PC-3 (cell line): ENCODE data around the gene NPAS2. TPM values are rescaled to one million over a fixed set of nuclear protein-coding genes. Genes with fewer than 3 reads are reported as not detected.

Experiments
- ATAC-seq: fragments of 200-7000 bp; cut with Tn5 transposase; 2 replicates; pipeline ENCODE4 v1.9.1; 2020; ENCODE audit warnings: mild to moderate bottlenecking, moderate library complexity
- BruUV-seq: library from RNA; stranded (reverse); fragments of 400-500 nt; replicated peaks from 2 replicates; lab custom pipeline; 2021; lab: Mats Ljungman, UMichigan
- CTCF ChIA-PET: fragments of 300-600 bp; sonication (Branson Sonifier 250); formaldehyde crosslinking; loops from one replicate; lab custom pipeline; 2022; ENCODE audit warnings: antibody characterized with exemption; lab: Charles Lee
- POLR2A ChIA-PET: fragments of 300-600 bp; sonication (Branson Sonifier 250); formaldehyde crosslinking; loops from one replicate; lab custom pipeline; 2022; ENCODE audit warnings: antibody characterized with exemption; ENCODE audit not compliant: unreplicated experiment; lab: Charles Lee
- DNase-seq: peaks from one replicate; pipeline ENCODE4 v3.0.0-alpha.2; 2015
- H2AFZ ChIP-seq: fragments of 300-600 bp; sonication (generic); 2 replicates; pipeline ENCODE4 v1.6.0; 2016; ENCODE audit warnings: antibody characterized with exemption, low read length
- H3F3A ChIP-seq: fragments of 300-600 bp; sonication (generic); one replicate; pipeline ENCODE4 v1.6.0; 2017; ENCODE audit warnings: antibody characterized with exemption, low read length, control low read depth, mild to moderate bottlenecking; ENCODE audit not compliant: unreplicated experiment
- H3K27ac ChIP-seq: fragments of 300-600 bp; sonication (generic); 2 replicates; pipeline ENCODE4 v1.5.1; 2016; ENCODE audit warnings: mild to moderate bottlenecking, low read length
- H3K27me3 ChIP-seq: fragments of 300-600 bp; sonication (generic); 2 replicates; pipeline ENCODE4 v1.6.1; 2016; ENCODE audit warnings: low read length, mixed read lengths
- H3K36me3 ChIP-seq: fragments of 300-600 bp; sonication (generic); 2 replicates; pipeline ENCODE4 v1.6.1; 2016; ENCODE audit warnings: low read depth, mixed run types, low read length, mixed read lengths
- H3K4me1 ChIP-seq: fragments of 300-600 bp; sonication (generic); 2 replicates; pipeline ENCODE4 v1.5.1; 2016; ENCODE audit warnings: low read length; ENCODE audit not compliant: insufficient read depth
- H3K4me2 ChIP-seq: fragments of 300-600 bp; sonication (generic); 2 replicates; pipeline ENCODE4 v1.6.0; 2016; ENCODE audit warnings: low read length
- H3K4me3 ChIP-seq: fragments of 300-600 bp; sonication (generic); 2 replicates; pipeline ENCODE4 v1.5.1; 2016; ENCODE audit warnings: mild to moderate bottlenecking, low read length, mixed read lengths
- H3K79me2 ChIP-seq: fragments of 300-600 bp; sonication (generic); 2 replicates; pipeline ENCODE4 v1.6.1; 2017; ENCODE audit warnings: low read length, mixed read lengths
- H3K9ac ChIP-seq: fragments of 300-600 bp; sonication (generic); 2 replicates; pipeline ENCODE4 v1.6.0; 2016; ENCODE audit warnings: mild to moderate bottlenecking, low read length
- H3K9me2 ChIP-seq: fragments of 300-600 bp; sonication (generic); replicated peaks from 2 replicates; pipeline ENCODE4 v1.6.1; 2016; ENCODE audit warnings: mixed run types, low read length, mixed read lengths
- H3K9me3 ChIP-seq: fragments of 300-600 bp; sonication (generic); 2 replicates; pipeline ENCODE4 v1.6.1; 2016; ENCODE audit warnings: low read length, mixed read lengths
- H4K20me1 ChIP-seq: fragments of 300-600 bp; sonication (generic); 2 replicates; pipeline ENCODE4 v1.6.1; 2016; ENCODE audit warnings: low read length, mixed read lengths
- CTCF ChIP-seq: fragments of 300-600 bp; sonication (generic); conservative IDR thresholded peaks from 2 replicates; pipeline ENCODE4 v1.5.1; 2017; ENCODE audit warnings: antibody characterized with exemption, low read depth, mild to moderate bottlenecking, low read length
- EZH2 ChIP-seq: fragments of 300-600 bp; sonication (generic); IDR thresholded peaks from one replicate; pipeline ENCODE4 v1.6.1; 2017; ENCODE audit warnings: antibody characterized with exemption, mild to moderate bottlenecking, low read length; ENCODE audit not compliant: unreplicated experiment
- EZH2phosphoT487 ChIP-seq: fragments of 300-600 bp; sonication (generic); IDR thresholded peaks from 2 replicates; pipeline ENCODE4 v1.6.1; 2018; ENCODE audit warnings: mild to moderate bottlenecking, antibody characterized with exemption, low read length, borderline replicate concordance
- intact Hi-C: fragments of 100-400 bp; cut with micrococcal nuclease; formaldehyde crosslinking; loops from 2 replicates; pipeline ENCODE4 v1.9.0; 2023
- total RNA-seq: library from RNA; depleted of rRNA; stranded (reverse); fragments of >200 nt; gene quantifications from 2 replicates; pipeline ENCODE4 v1.2.3, GENCODE V29; 2014

The NPAS2 gene
- total RNA-seq, 1 experiment from 2014 or later: 55.4 TPM

- ChIA-PET CTCF (no interaction called here), POLR2A (no interaction called here)
- H3K79me2 ChIP-seq: no peaks in the 10 kb centered on the region
- no TSS peak for BruUV-seq
- H3K36me3 ChIP-seq: no peaks in the 10 kb centered on the region
- DNase-seq: no peak
- H2AFZ ChIP-seq: no peak overlapping the region
- no peaks in the 10 kb centered on the region for H4K20me1 ChIP-seq
- intact Hi-C loops: no loop called here
- no peaks in the 10 kb centered on the region for H3K9me3 ChIP-seq
- no peak overlapping the region for H3K9ac ChIP-seq
- peaks cover 12% of the 10 kb centered on the region for H3K4me1 ChIP-seq
- no peak overlapping the region for H3K4me3 ChIP-seq
- ATAC-seq: no peak
- TF ChIP-seq CTCF (no peak), EZH2 (no peak), EZH2phosphoT487 (no peak)
- no peak overlapping the region for H3K27ac ChIP-seq
- no peaks in the 10 kb centered on the region for H3K9me2 ChIP-seq
- H3K27me3 ChIP-seq: no peaks in the 10 kb centered on the region
- H3K4me2 ChIP-seq: no peak overlapping the region
- H3F3A ChIP-seq: no peaks in the 10 kb centered on the region
These were observed 46.4 kb upstream of the NPAS2 start for GRCh38 chr2:100773538-100773937.

- H3K9me3 ChIP-seq: no peaks in the 10 kb centered on the region
- H3K36me3 ChIP-seq: no peaks in the 10 kb centered on the region
- BruUV-seq: no TSS peak
- ChIA-PET CTCF (no interaction called here), POLR2A (no interaction called here)
- H3K9me2 ChIP-seq: no peaks in the 10 kb centered on the region
- H3K79me2 ChIP-seq: 0 out of 2 replicates have a peak, but pooled peaks cover 6% of the 10 kb centered on the region
- H3F3A ChIP-seq: peaks cover 10% of the 10 kb centered on the region
- DNase-seq (no peak), ATAC-seq (no peak)
- intact Hi-C loops: no loop called here
- no peak overlapping the region for H3K9ac ChIP-seq
- H3K4me2 ChIP-seq: no peak overlapping the region
- H3K27ac ChIP-seq: no peak overlapping the region
- no peaks in the 10 kb centered on the region for H4K20me1 ChIP-seq
- H3K4me1 ChIP-seq: peaks cover 18% of the 10 kb centered on the region
- H3K4me3 ChIP-seq: no peak overlapping the region
- TF ChIP-seq CTCF (no peak), EZH2phosphoT487 (no peak), EZH2 (no peak)
- H3K27me3 ChIP-seq: no peaks in the 10 kb centered on the region
- H2AFZ ChIP-seq: no peak overlapping the region
These were observed 43.5 kb upstream of the NPAS2 start for GRCh38 chr2:100776445-100776844.

- Histone ChIP-seq H3K79me2 (0 out of 2 replicates have a peak, but pooled peaks cover 6% of the 10 kb centered on the region), H3K4me1 (peaks cover 33% of the 10 kb centered on the region), H3K4me2 (no peak overlapping the region), H3K4me3 (no peak overlapping the region), H3K9me3 (no peaks in the 10 kb centered on the region), H3K27ac (no peak overlapping the region), H4K20me1 (no peaks in the 10 kb centered on the region), H3K27me3 (no peaks in the 10 kb centered on the region), H3K9ac (no peak overlapping the region), H3F3A (peaks cover 12% of the 10 kb centered on the region), H2AFZ (no peak overlapping the region), H3K9me2 (no peaks in the 10 kb centered on the region), H3K36me3 (no peaks in the 10 kb centered on the region)
- DNase-seq: no peak
- BruUV-seq: no TSS peak
- TF ChIP-seq EZH2 (no peak), EZH2phosphoT487 (no peak), CTCF (no peak)
- ChIA-PET CTCF (interaction anchor here (0.5 kb wide), 1 partner anchor 21 kb away, joined by 3 read pairs; no protein-coding TSS in a partner anchor), POLR2A (no interaction called here)
- ATAC-seq: no peak
- intact Hi-C loops: no loop called here
These were observed 41.1 kb upstream of the NPAS2 start for GRCh38 chr2:100778637-100779450.
